Heart right ventricle (tissue), 16 donors: Measurements from ENCODE around the gene SF3A2. TPM values are rescaled to one million over a fixed set of nuclear protein-coding genes. Genes with fewer than 3 reads are reported as not detected.

ENCODE experiments used
- ATAC-seq, 8 donors: fragments of 200-7000 bp; cut with Tn5 transposase; one replicate each; pipeline ENCODE4 v1.9.1; 2020; ENCODE audit warnings: mild to moderate bottlenecking in 8 of 8, moderate library complexity in 8 of 8, moderate number of reproducible peaks in 1 of 8
- DNase-seq, 2 donors: peaks; one replicate each; pipeline ENCODE4 v3.0.0-alpha.2; 2020
- H3K27ac ChIP-seq, 10 donors: fragments of 200-600 bp; sonication (generic) in 2 of 10; one replicate each; pipeline versions ENCODE4 v1.5.0 to v1.8.0; 2020 to 2022; ENCODE audit warnings: mild to moderate bottlenecking in 3 of 10
- H3K27me3 ChIP-seq, 7 donors: fragments of 200-600 bp; one replicate each; pipeline ENCODE4 v1.8.0; 2021 to 2022; ENCODE audit warnings: mild to moderate bottlenecking in 2 of 7
- H3K36me3 ChIP-seq, 9 donors: fragments of 200-600 bp; sonication (generic) in 1 of 9; one replicate each; pipeline versions ENCODE4 v1.5.0 to v1.8.0; 2020 to 2022; ENCODE audit warnings: mild to moderate bottlenecking in 2 of 9
- H3K4me1 ChIP-seq, 9 donors: fragments of 200-600 bp; sonication (generic) in 1 of 9; one replicate each; pipeline versions ENCODE4 v1.5.0 to v1.8.0; 2020 to 2022; ENCODE audit warnings: mild to moderate bottlenecking in 4 of 9
- H3K4me3 ChIP-seq, 10 donors: fragments of 200-600 bp; sonication (generic) in 2 of 10; one replicate each; pipeline versions ENCODE4 v1.5.0 to v1.8.0; 2020 to 2022; ENCODE audit warnings: mild to moderate bottlenecking in 7 of 10, moderate library complexity in 2 of 10
- H3K9me3 ChIP-seq, 11 donors: fragments of 200-600 bp in 10 of 11; sonication (generic) in 2 of 11; one replicate each; pipeline versions ENCODE4 v1.5.0 to v1.8.0; 2013 to 2022; ENCODE audit warnings: mild to moderate bottlenecking in 2 of 11, control low read depth in 1 of 11, moderate library complexity in 1 of 11
- WGBS, 2 donors: extraction: QIAGEN DNeasy Blood & Tissue Kit; methylation state at CpG; one replicate each; pipeline ENCODE4 v1.1.7; 2013; ENCODE audit warnings: inconsistent platforms in 1 of 2; 5-methylcytosine and 5-hydroxymethylcytosine counted together
- intact Hi-C, 10 donors: fragments of 100-400 bp; cut with DNase I; formaldehyde crosslinking; loops; one replicate each; pipeline versions ENCODE4 v1.11.1 to v1.14.2; 2022
- polyA plus RNA-seq, 2 donors: library from polyadenylated mRNA; stranded (reverse); fragments of 200-250 nt; gene quantifications; one replicate each; pipeline ENCODE4 v1.2.3, GENCODE V29; 2013
- total RNA-seq, 10 donors: library from RNA; stranded (reverse); fragmentation: NEBNext Ultra II Directional in 3 of 10; extraction: Animal tissue kit (Norgen Biotek cat#: 25700) in 3 of 10; gene quantifications; one replicate each; pipeline versions ENCODE4 v1.2.1 to v1.2.4, GENCODE V29; 2021 to 2023
- TF ChIP-seq, protein P1 (sequence below), 9 donors: fragments of 200-600 bp; sonication (generic) in 2 of 9; IDR thresholded peaks; one replicate each; pipeline versions ENCODE4 v1.5.0 to v1.8.0; 2021 to 2022; ENCODE audit warnings: antibody characterized with exemption in 9 of 9, mild to moderate bottlenecking in 5 of 9, moderate library complexity in 1 of 9
- donor health status: Arrhythmogenic right ventricular cardiomyopathy.
- donor health status: ischemic (EF 13 %, LVEDD 7.1; RV severe dilation, severe dysfunction).
- donor health status: healthy with polysubstance abuse.
- donor health status: DM: no; HTN: yes; CAD: no.
- donor health status: DM: no; HTN: no; CAD: no.
- donor health status: ischemic (EF 25% LVEDD 6.9; RV normal size, moderate dysfunction).
- donor health status: ischemic (EF 25% LVEDD 5.7; RV mildly dilated, moderate dysfunction).
- donor health status: healthy.
- donor health status: DM: yes; HTN: yes; CAD: no.
- donor health status: Ischemic cardiomyopathy.
- donor health status: ischemic (EF 35%, LVEDD 5.7; RV mildly dilated, moderate dysfunction).
- donor health status: nonischemic (EF 11% LVEDD 7.7; RV severe dilation, severe dysfunction).
- donor health status: DM: yes; HTN: yes; CAD: no.
- donor health status: PGD.
- donor health status: ischemic (EF 29% LVEDD 5.4; RV normal size, mild dysfunction).
- donor health status: nonischemic (EF 23%, LVEDD 6.1; RV moderate dilation, normal function).

Gene SF3A2
- total and polyA plus RNA-seq, 12 donors = 24.6 to 47.3 (median 30.4) TPM

DNA sequence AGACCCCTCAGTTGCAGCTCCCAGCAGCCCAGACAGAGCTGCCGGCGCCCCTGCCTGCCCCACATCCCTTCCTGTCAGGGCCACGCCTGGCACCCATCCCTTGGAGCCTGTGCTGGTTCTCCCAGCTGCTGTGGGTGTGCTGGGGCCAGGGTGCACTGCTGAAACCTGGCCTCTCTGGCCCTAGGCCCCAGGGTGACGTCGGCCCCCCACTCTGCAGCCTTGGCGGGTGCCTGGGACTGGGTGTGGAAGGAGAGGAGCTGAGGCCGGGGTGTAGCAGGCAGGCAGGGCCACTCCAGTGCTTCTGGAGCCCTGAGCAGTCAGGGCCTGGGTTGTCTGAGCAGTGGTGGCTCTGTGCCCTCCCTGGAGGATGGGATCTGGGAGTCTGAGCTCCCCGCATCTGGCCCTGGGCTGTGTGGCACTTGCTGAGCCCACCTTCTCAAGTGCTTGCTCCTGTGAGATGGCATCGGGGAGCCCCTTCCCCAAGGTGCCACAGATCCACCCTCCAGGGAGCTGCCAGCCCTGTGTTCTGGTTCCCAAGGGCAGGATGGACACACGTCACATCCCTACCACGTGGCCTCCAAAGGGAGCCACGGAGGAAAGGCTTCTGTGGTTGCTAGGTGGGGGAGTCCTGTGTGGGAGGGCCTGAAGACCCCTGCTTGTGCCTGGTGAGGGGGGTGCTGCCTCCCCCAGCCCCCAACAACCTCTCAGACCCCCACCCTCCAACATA is 5.7 kb upstream of the SF3A2 start:
- H3K27ac ChIP-seq = peak overlapping the region in 6 of 10 donors; percentile 2 to 36 (median 8)
- intact Hi-C loops = loop anchor here in 7 of 10 donors (5.0 to 10.0 kb wide), 6 partner anchors 41 to 164 kb away; partner anchors contain the start of gene AP3D1 (in 2 of the 7)
- no peak overlapping the region for H3K4me3 ChIP-seq
- TF ChIP-seq, protein P1, sequence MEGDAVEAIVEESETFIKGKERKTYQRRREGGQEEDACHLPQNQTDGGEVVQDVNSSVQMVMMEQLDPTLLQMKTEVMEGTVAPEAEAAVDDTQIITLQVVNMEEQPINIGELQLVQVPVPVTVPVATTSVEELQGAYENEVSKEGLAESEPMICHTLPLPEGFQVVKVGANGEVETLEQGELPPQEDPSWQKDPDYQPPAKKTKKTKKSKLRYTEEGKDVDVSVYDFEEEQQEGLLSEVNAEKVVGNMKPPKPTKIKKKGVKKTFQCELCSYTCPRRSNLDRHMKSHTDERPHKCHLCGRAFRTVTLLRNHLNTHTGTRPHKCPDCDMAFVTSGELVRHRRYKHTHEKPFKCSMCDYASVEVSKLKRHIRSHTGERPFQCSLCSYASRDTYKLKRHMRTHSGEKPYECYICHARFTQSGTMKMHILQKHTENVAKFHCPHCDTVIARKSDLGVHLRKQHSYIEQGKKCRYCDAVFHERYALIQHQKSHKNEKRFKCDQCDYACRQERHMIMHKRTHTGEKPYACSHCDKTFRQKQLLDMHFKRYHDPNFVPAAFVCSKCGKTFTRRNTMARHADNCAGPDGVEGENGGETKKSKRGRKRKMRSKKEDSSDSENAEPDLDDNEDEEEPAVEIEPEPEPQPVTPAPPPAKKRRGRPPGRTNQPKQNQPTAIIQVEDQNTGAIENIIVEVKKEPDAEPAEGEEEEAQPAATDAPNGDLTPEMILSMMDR (IDR thresholded peaks at IDR 0.05) = no peak
- peaks cover 6 to 81% (median 30%) of the 10 kb centered on the region in 9 donors for H3K36me3 ChIP-seq
- WGBS, 2 donors = 67 to 72% methylated on average over 12 of the region's 12 CpGs
- peak in 4 of 8 donors; percentile 2 to 14 (median 9) for ATAC-seq
- DNase-seq = no peak
- peaks cover 6 to 52% (median 16%) of the 10 kb centered on the region in 9 donors for H3K4me1 ChIP-seq
- no peaks in the 10 kb centered on the region for H3K27me3 ChIP-seq
- no peaks in the 10 kb centered on the region for H3K9me3 ChIP-seq

DNA sequence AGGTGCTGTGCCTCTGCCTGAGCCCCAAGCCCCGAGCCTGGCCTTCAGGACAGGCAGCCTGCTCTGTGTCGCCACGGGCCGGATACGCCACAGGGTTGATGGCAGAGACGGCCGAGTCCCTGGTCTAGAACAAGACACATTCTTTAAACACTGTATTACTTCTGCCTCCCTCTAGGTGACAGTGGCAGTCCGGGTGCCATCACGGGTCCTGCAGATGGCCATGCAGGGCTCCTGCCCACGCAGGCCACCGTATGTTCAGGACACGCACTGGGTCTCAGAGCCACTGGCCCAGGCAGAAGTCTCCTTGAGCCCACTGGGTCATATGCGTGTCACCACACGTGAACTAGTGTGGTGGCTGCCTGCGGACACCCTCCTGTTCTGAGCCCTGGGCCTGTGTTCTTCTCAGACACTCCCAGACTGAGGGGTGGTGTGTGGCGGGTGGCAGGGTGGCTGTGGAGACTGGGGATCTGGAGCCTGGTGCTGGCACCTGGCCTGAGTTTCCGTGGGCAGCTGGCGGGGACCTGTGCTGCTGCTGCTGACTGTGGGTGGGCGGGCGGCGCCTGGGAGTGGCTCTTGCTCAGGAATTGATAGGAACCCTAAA is 4.9 kb upstream of the SF3A2 start:
- TF ChIP-seq, protein P1 (IDR thresholded peaks at IDR 0.05) = peak in 2 of 9 donors; percentile 24 to 26
- intact Hi-C loops = loop anchor here in 7 of 10 donors (5.0 to 10.0 kb wide), 6 partner anchors 41 to 163 kb away; partner anchors contain the start of gene AP3D1 (in 2 of the 7)
- ATAC-seq = no peak
- no peak for DNase-seq
- WGBS, 2 donors = 69 to 71% methylated on average over 21 of the region's 21 CpGs
- H3K27ac ChIP-seq = peak overlapping the region in 5 of 10 donors; percentile 1 to 36 (median 6)
- H3K27me3 ChIP-seq = no peaks in the 10 kb centered on the region
- peaks cover 4 to 74% (median 22%) of the 10 kb centered on the region in 9 donors for H3K36me3 ChIP-seq
- H3K9me3 ChIP-seq = no peaks in the 10 kb centered on the region
- peaks cover 6 to 52% (median 16%) of the 10 kb centered on the region in 9 donors for H3K4me1 ChIP-seq
- no peak overlapping the region for H3K4me3 ChIP-seq

DNA sequence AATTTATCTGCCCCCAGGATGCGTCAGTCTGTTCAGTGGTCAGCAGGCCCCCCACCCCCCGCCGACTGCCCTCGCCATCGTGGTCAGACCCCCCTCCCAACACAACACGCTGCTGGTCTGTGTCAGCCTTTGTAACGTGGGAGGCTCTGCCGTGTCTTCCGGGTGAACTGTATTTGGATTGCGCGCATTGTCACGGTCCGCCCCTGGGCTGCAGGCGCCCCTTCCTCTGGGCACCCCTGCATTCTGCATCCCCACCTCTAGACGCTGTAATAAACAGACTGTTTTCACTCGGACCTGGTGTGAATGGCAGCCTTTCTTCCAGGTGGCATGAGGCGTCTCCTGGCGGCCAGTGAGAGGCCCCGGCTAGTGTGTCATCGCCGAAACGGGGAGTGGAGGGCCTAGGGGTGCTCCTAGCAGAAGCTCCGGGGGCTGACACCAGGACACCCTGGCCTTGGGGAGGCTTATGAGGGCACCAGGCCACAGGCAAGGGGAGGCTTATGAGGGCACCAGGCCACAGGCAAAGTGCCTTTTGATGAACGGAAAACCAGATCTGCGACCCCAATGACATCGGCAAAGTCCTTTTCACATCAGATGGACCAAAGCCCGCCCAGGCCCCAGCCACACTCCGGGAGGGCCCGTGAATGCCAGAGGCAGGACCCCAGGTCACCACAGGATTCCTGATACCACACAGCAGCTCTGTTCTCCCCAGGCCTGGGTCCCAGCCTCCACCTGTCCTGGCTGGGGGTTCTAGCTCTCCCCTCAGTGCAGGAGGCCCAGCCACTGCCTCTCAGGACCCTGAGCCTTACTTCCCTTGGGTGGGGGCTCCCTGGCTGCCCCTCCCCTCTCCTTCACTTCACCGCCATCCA is 4.1 kb upstream of the SF3A2 start:
- intact Hi-C loops = loop anchor here in 7 of 10 donors (5.0 to 10.0 kb wide), 6 partner anchors 40 to 162 kb away; partner anchors contain the start of gene AP3D1 (in 2 of the 7)
- H3K36me3 ChIP-seq = peaks cover 3 to 66% (median 14%) of the 10 kb centered on the region in 9 donors
- ATAC-seq = no peak
- DNase-seq = no peak
- TF ChIP-seq, protein P1 (IDR thresholded peaks at IDR 0.05) = no peak
- 80 to 83% methylated on average over 30 of the region's 30 CpGs for WGBS, 2 donors
- no peaks in the 10 kb centered on the region for H3K9me3 ChIP-seq
- no peaks in the 10 kb centered on the region for H3K27me3 ChIP-seq
- no peak overlapping the region for H3K27ac ChIP-seq
- H3K4me1 ChIP-seq = peaks cover 9 to 57% (median 21%) of the 10 kb centered on the region in 9 donors
- H3K4me3 ChIP-seq = no peak overlapping the region
